Mucosa of descending colon (tissue), 3 donors: ENCODE results near the gene FRMD3. TPM values are rescaled to one million over a fixed set of nuclear protein-coding genes. Genes with fewer than 3 reads are reported as not detected.

Experiments used
- ATAC-seq: fragments of 200-7000 bp; cut with Tn5 transposase; one replicate; pipeline ENCODE4 v1.9.1; 2020; ENCODE audit warnings: mild to moderate bottlenecking, moderate library complexity
- DNase-seq, 3 donors: peaks; one replicate each; pipeline ENCODE4 v3.0.0-alpha.2; 2020
- H3K36me3 ChIP-seq: fragments of 200-600 bp; one replicate; pipeline ENCODE4 v1.8.0; 2021; ENCODE audit warnings: low read depth, mild to moderate bottlenecking
- H3K4me1 ChIP-seq: fragments of 200-600 bp; one replicate; pipeline ENCODE4 v1.8.0; 2021; ENCODE audit warnings: low read depth, mild to moderate bottlenecking
- H3K4me3 ChIP-seq: fragments of 200-600 bp; one replicate; pipeline ENCODE4 v1.8.0; 2021; ENCODE audit warnings: mild to moderate bottlenecking
- H3K9me3 ChIP-seq: fragments of 200-600 bp; one replicate; pipeline ENCODE4 v1.8.0; 2021; ENCODE audit warnings: mild to moderate bottlenecking
- CTCF ChIP-seq: fragments of 200-600 bp; IDR thresholded peaks from one replicate; pipeline ENCODE4 v1.8.0; 2022; ENCODE audit warnings: antibody characterized with exemption, mild to moderate bottlenecking
- intact Hi-C, 2 donors: fragments of 100-400 bp; cut with DNase I in 1 of 2; cut with micrococcal nuclease in 1 of 2; formaldehyde crosslinking; loops; one replicate each; pipeline versions ENCODE4 v1.11.0 to v1.11.1; 2022; cut with DNase I, micrococcal nuclease
- total RNA-seq, 3 donors: library from RNA; stranded (reverse); fragmentation: NEBNext Ultra II Directional in 2 of 3; extraction: Animal tissue kit (Norgen Biotek cat#: 25700) in 2 of 3; gene quantifications; one replicate each; pipeline versions ENCODE4 v1.2.1 to v1.2.4, GENCODE V29; 2021 to 2023
- donor health status: DM: no; HTN: no; CAD: no; lungs with moderate emphysema.
- donor health status: DM: no; HTN: no; CAD: no.
- donor health status: DM: no; HTN: yes; CAD: no.

The FRMD3 gene
- total RNA-seq, 3 donors from 2014 or later: 12.2 to 27.4 (median 25.0) TPM

GRCh38 chr9:83343366-83343999, 194.7 kb downstream of the FRMD3 start:
- intact Hi-C loops: no loop called here
- TF ChIP-seq CTCF: no peak
- Histone ChIP-seq H3K36me3 (no peaks in the 10 kb centered on the region), H3K9me3 (no peaks in the 10 kb centered on the region), H3K4me3 (no peak overlapping the region), H3K4me1 (no peaks in the 10 kb centered on the region)
- DNase-seq (no peak), ATAC-seq (no peak)

- intact Hi-C loops: no loop called here
- Histone ChIP-seq H3K36me3 (no peaks in the 10 kb centered on the region), H3K9me3 (no peaks in the 10 kb centered on the region), H3K4me1 (no peaks in the 10 kb centered on the region), H3K4me3 (no peak overlapping the region)
- TF ChIP-seq CTCF: no peak
- DNase-seq: no peak
- ATAC-seq: no peak
Measured at GRCh38 chr9:83342731-83343130, 195.5 kb downstream of the FRMD3 start.

GRCh38 chr9:83342006-83342405, 196.2 kb downstream of the FRMD3 start:
- DNase-seq: no peak
- Histone ChIP-seq H3K36me3 (no peaks in the 10 kb centered on the region), H3K4me1 (no peaks in the 10 kb centered on the region), H3K4me3 (no peak overlapping the region), H3K9me3 (no peaks in the 10 kb centered on the region)
- ATAC-seq: no peak
- intact Hi-C loops: no loop called here
- no peak for TF ChIP-seq CTCF

- no peak for DNase-seq
- no peaks in the 10 kb centered on the region for H3K36me3 ChIP-seq
- H3K4me3 ChIP-seq: no peak overlapping the region
- H3K9me3 ChIP-seq: no peaks in the 10 kb centered on the region
- TF ChIP-seq CTCF: no peak
- no peak for ATAC-seq
- H3K4me1 ChIP-seq: no peaks in the 10 kb centered on the region
- intact Hi-C loops: no loop called here
Measured at GRCh38 chr9:83340451-83340850, 197.8 kb downstream of the FRMD3 start.

GRCh38 chr9:83339435-83339834, 198.8 kb downstream of the FRMD3 start:
- no peaks in the 10 kb centered on the region for H3K9me3 ChIP-seq
- H3K4me1 ChIP-seq: no peaks in the 10 kb centered on the region
- no peak for TF ChIP-seq CTCF
- H3K4me3 ChIP-seq: no peak overlapping the region
- H3K36me3 ChIP-seq: no peaks in the 10 kb centered on the region
- intact Hi-C loops: loop anchor here in 1 of 2 donors (10.0 kb wide), 1 partner anchor 205 kb away; no protein-coding TSS in a partner anchor
- DNase-seq (no peak), ATAC-seq (no peak)
